ENCODE measurements around the gene GPR18. TPM values are rescaled to one million over a fixed set of nuclear protein-coding genes. Genes with fewer than 3 reads are reported as not detected.
A peak's percentile ranks its signal among the peaks of the same experiment; 100 is the strongest.

Gene GPR18
- total RNA-seq, 2 experiments from 2014 or later, result 42.9 to 45.1 TPM

DNA sequence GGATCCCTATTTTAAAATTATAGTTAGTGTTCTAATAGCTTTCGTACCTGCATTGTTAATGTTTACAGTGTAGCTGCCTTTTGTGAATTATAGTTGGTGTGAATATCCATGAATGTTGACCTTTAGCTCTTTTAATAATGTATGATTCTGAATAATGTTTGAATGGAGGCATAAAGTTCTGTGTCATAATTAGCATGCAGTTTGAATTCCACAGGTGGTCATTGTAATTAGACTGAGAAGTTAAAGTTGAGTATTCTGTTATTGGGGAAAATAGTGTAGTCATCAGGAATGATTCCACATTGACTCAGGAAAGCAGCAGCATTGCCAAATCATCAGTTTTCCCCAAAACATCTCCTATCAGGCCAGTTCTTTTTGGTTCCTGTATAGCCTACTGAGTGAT is 12.1 kb downstream of the GPR18 start:
- Mint-ChIP-seq H3K36me3 (ENCODE audit: low read depth) (peaks cover 78% of the 10 kb centered on the region), H3K4me1 (ENCODE audit: low read depth) (peaks cover 43% of the 10 kb centered on the region), H3K4me3 (no peak overlapping the region), H3K27ac (peak overlapping the region; percentile 7), H3K9me3 (no peaks in the 10 kb centered on the region), H3K27me3 (no peaks in the 10 kb centered on the region)
- Histone ChIP-seq H3K36me3 (ENCODE audit: insufficient read depth, low read length) (peaks cover 26% of the 10 kb centered on the region), H3K4me3 (ENCODE audit: low read length) (no peak overlapping the region), H3K27ac (ENCODE audit: low read depth in 1 of 2, low read length in 2 of 2) (no peak overlapping the region), H3K27me3 (ENCODE audit: control insufficient read depth in 1 of 2, insufficient read depth in 2 of 2, low read length in 2 of 2) (no peaks in the 10 kb centered on the region), H3K4me1 (ENCODE audit: insufficient read depth, low read length) (no peaks in the 10 kb centered on the region), H3K9me3 (ENCODE audit: control insufficient read depth in 1 of 2, insufficient read depth in 1 of 2, low read length in 2 of 2) (no peaks in the 10 kb centered on the region)
- intact Hi-C loops (cut with DNase I, micrococcal nuclease), result no loop called here
- ChIA-PET POLR2A (interaction anchor here (0.9 to 1.4 kb wide), 3 partner anchors 12 to 46 kb away, joined by 5 to 6 read pairs (median 5); partner anchors contain the start of genes GPR18 and UBAC2), CTCF (interaction anchor here (0.6 kb wide), 1 partner anchor 19 kb away, joined by 4 read pairs; no protein-coding TSS in a partner anchor)
- no peak for DNase-seq
- ATAC-seq (ENCODE audit: poor library complexity), result no peak
- no peak for TF ChIP-seq CTCF (IDR thresholded peaks at IDR 0.05)

DNA sequence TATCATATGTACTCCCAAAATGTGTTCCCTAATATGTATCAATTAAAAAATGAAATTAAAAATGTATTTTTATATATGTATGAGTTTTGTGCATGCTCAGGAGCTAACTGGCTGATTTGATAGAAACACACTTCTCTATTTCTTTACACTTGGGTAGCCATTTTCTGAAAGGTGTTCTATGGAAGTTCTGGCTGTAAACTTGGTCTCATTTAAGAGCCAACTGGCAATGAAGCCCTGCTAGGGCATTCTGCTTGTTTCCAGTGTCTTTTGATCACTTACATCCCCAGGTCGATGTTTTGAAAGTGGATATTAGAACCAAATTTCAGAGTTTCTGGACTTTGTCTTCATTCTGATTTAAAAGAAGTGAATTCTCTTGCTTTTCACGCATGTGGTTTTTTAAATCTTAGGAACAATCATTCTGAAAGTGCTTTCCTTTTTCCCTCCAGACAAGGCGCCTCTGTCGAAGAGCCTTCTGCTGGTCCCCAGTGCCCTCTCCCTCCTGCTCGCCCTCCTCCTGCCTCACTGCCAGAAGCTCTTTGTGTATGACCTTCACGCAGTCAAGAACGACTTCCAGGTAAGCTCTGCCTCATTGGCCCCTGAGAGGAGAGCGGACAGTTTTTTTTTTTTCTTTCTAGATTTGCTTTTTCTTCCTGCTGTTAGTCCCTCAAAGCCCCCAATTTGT is 20.1 kb downstream of the GPR18 start:
- Histone ChIP-seq H3K4me3 (ENCODE audit: low read length) (peak overlapping the region; percentile 45), H3K4me1 (ENCODE audit: insufficient read depth, low read length) (peaks cover 32% of the 10 kb centered on the region), H3K36me3 (ENCODE audit: insufficient read depth, low read length) (peaks cover 25% of the 10 kb centered on the region), H3K9me3 (ENCODE audit: control insufficient read depth in 1 of 2, insufficient read depth in 1 of 2, low read length in 2 of 2) (no peaks in the 10 kb centered on the region), H3K27ac (ENCODE audit: low read depth in 1 of 2, low read length in 2 of 2) (peak overlapping the region; percentile 72 to 73), H3K27me3 (ENCODE audit: control insufficient read depth in 1 of 2, insufficient read depth in 2 of 2, low read length in 2 of 2) (no peaks in the 10 kb centered on the region)
- intact Hi-C loops (cut with DNase I, micrococcal nuclease), result loop anchor here in 1 of 2 experiments (2.0 kb wide), 2 partner anchors 17 to 19 kb away; no protein-coding TSS in a partner anchor
- peaks cover 72% of the 10 kb centered on the region for H3K4me1 Mint-ChIP-seq (ENCODE audit: low read depth)
- peaks cover 45% of the 10 kb centered on the region for H3K36me3 Mint-ChIP-seq (ENCODE audit: low read depth)
- POLR2A ChIA-PET, result interaction anchor here (0.6 to 2.9 kb wide), 8 partner anchors 14 to 197 kb away, joined by 3 to 25 read pairs (median 6); partner anchors contain the start of genes GPR18 and UBAC2
- ATAC-seq (ENCODE audit: poor library complexity) (peak; percentile 77), DNase-seq (peak in 5 of 14 experiments; percentile 26 to 73 (median 62))
- no peaks in the 10 kb centered on the region for H3K9me3 Mint-ChIP-seq
- TF ChIP-seq CTCF (IDR thresholded peaks at IDR 0.05), result no peak
- H3K27ac Mint-ChIP-seq, result peak overlapping the region; percentile 94
- H3K27me3 Mint-ChIP-seq, result no peaks in the 10 kb centered on the region
- peak overlapping the region; percentile 83 for H3K4me3 Mint-ChIP-seq
- CTCF ChIA-PET, result interaction anchor here (0.8 to 1.3 kb wide), 4 partner anchors 16 to 199 kb away, joined by 3 to 5 read pairs (median 4); no protein-coding TSS in a partner anchor

DNA sequence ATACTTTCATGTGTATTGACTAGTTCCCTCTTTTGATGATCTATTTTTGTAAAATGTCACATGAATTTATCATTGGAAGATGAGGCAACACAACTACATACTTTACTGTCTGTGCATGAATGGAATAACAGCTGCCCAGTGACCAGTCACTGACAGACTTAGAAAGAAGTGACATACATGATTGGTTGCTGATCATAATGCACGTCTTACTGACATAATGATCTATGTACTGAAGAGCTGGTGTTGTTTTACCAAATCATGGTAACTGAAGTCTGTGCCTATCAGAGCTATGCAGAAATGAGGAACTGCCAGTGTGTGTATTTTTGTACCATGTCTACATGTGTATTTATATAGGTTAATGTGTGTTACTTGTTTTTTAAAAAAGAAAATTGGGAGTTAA is 26.5 kb downstream of the GPR18 start:
- no peak for ATAC-seq (ENCODE audit: poor library complexity)
- Histone ChIP-seq H3K4me1 (ENCODE audit: insufficient read depth, low read length) (peaks cover 61% of the 10 kb centered on the region), H3K27ac (ENCODE audit: low read depth in 1 of 2, low read length in 2 of 2) (peak overlapping the region in 1 of 2 donors; percentile 24), H3K36me3 (ENCODE audit: insufficient read depth, low read length) (peaks cover 5% of the 10 kb centered on the region), H3K9me3 (ENCODE audit: control insufficient read depth in 1 of 2, insufficient read depth in 1 of 2, low read length in 2 of 2) (no peaks in the 10 kb centered on the region), H3K27me3 (ENCODE audit: control insufficient read depth in 1 of 2, insufficient read depth in 2 of 2, low read length in 2 of 2) (no peaks in the 10 kb centered on the region), H3K4me3 (ENCODE audit: low read length) (no peak overlapping the region)
- intact Hi-C loops (cut with DNase I, micrococcal nuclease), result loop anchor here in 1 of 2 experiments (2.0 kb wide), 1 partner anchor 27 kb away; no protein-coding TSS in a partner anchor
- Mint-ChIP-seq H3K27me3 (no peaks in the 10 kb centered on the region), H3K27ac (peak overlapping the region; percentile 57), H3K4me3 (peak overlapping the region; percentile 25), H3K36me3 (ENCODE audit: low read depth) (peaks cover 16% of the 10 kb centered on the region), H3K9me3 (no peaks in the 10 kb centered on the region), H3K4me1 (ENCODE audit: low read depth) (peaks cover 80% of the 10 kb centered on the region)
- peak in 2 of 14 experiments; percentile 41 to 55 for DNase-seq
- TF ChIP-seq CTCF (IDR thresholded peaks at IDR 0.05), result no peak
- POLR2A ChIA-PET, result interaction anchor here (1.3 to 3.8 kb wide), 5 partner anchors 10 to 31 kb away, joined by 3 to 24 read pairs (median 12); partner anchors contain the start of genes GPR18 and UBAC2
- CTCF ChIA-PET, result interaction anchor here (1.3 to 2.4 kb wide), 6 partner anchors 20 to 55 kb away, joined by 4 to 8 read pairs (median 6); no protein-coding TSS in a partner anchor

Measured in CD4-positive, alpha-beta T cell (primary cell).